Lung microvascular endothelial cell (primary cell): Measurements from ENCODE around the gene ERI3. TPM values are rescaled to one million over a fixed set of nuclear protein-coding genes. Genes with fewer than 3 reads are reported as not detected.

ENCODE experiments used
- DNase-seq, 2 donors: peaks; one replicate each; pipeline versions ENCODE4 v3.0.0 to v3.0.0-alpha.2; 2010; ENCODE audit warnings: low read depth in 2 of 2
- total RNA-seq: library from RNA; depleted of rRNA; stranded (reverse); fragments of >200 nt; gene quantifications from 2 replicates; pipeline ENCODE4 v1.2.1, GENCODE V29; 2014

The ERI3 gene
- total RNA-seq, 1 donor from 2014 or later: 31.9 TPM

GRCh38 chr1:44239961-44240371, 115.1 kb downstream of the ERI3 start:
- DNase-seq: no peak

GRCh38 chr1:44239331-44239960, 115.6 kb downstream of the ERI3 start:
- peak in 1 of 2 donors; percentile 38 for DNase-seq

GRCh38 chr1:44238660-44239059, 116.4 kb downstream of the ERI3 start:
- no peak for DNase-seq

GRCh38 chr1:44237721-44238457, 117.2 kb downstream of the ERI3 start:
- DNase-seq: peak in 1 of 2 donors; percentile 27

- no peak for DNase-seq
These were observed 118.4 kb downstream of the ERI3 start for GRCh38 chr1:44236490-44237272.

- DNase-seq: no peak
These were observed 119.2 kb downstream of the ERI3 start for GRCh38 chr1:44235808-44236207.

GRCh38 chr1:44233593-44233992, 121.5 kb downstream of the ERI3 start:
- DNase-seq: no peak

- no peak for DNase-seq
These were observed 124.3 kb downstream of the ERI3 start for GRCh38 chr1:44230796-44231195.

- no peak for DNase-seq
These were observed 125.5 kb downstream of the ERI3 start for GRCh38 chr1:44229435-44230167.

GRCh38 chr1:44228218-44228617, 126.8 kb downstream of the ERI3 start:
- no peak for DNase-seq

GRCh38 chr1:44227211-44227610, 127.8 kb downstream of the ERI3 start:
- no peak for DNase-seq

- no peak for DNase-seq
These were observed 129.3 kb downstream of the ERI3 start for GRCh38 chr1:44225761-44226160.

- DNase-seq: no peak
These were observed 131.9 kb downstream of the ERI3 start for GRCh38 chr1:44223187-44223610.

- no peak for DNase-seq
These were observed 132.5 kb downstream of the ERI3 start for GRCh38 chr1:44222397-44223186.

GRCh38 chr1:44221769-44222168, 133.3 kb downstream of the ERI3 start:
- DNase-seq: no peak

GRCh38 chr1:44220755-44221154, 134.3 kb downstream of the ERI3 start:
- DNase-seq: no peak

- peak in 1 of 2 donors; percentile 25 for DNase-seq
These were observed 134.9 kb downstream of the ERI3 start for GRCh38 chr1:44220001-44220751.

- DNase-seq: no peak
These were observed 135.8 kb downstream of the ERI3 start for GRCh38 chr1:44219301-44219626.

GRCh38 chr1:44218503-44219300, 136.4 kb downstream of the ERI3 start:
- no peak for DNase-seq
